IPS-18a (cell line): Measurements from ENCODE around the gene SLC12A9.

ENCODE experiments used
- H3K27ac ChIP-seq: one replicate; pipeline ENCODE4 v1.5.1; 2013; ENCODE audit warnings: low read length
- H3K27me3 ChIP-seq: one replicate; pipeline ENCODE4 v1.6.1; 2013; ENCODE audit warnings: mild to moderate bottlenecking, low read length; ENCODE audit not compliant: control insufficient read depth, insufficient read depth
- H3K36me3 ChIP-seq: one replicate; pipeline ENCODE4 v1.6.1; 2013; ENCODE audit warnings: low read depth, low read length; ENCODE audit not compliant: control insufficient read depth
- H3K4me1 ChIP-seq: one replicate; pipeline ENCODE4 v1.6.1; 2013; ENCODE audit warnings: low read depth, low read length; ENCODE audit not compliant: control insufficient read depth
- H3K4me3 ChIP-seq: one replicate; pipeline ENCODE4 v1.5.1; 2013; ENCODE audit warnings: low read length
- H3K9ac ChIP-seq: one replicate; pipeline ENCODE4 v1.6.1; 2013; ENCODE audit warnings: mild to moderate bottlenecking, low read length, moderate library complexity
- H3K9me3 ChIP-seq: one replicate; pipeline ENCODE4 v1.6.1; 2013; ENCODE audit warnings: low read depth, low read length; ENCODE audit not compliant: control insufficient read depth

The SLC12A9 gene

DNA sequence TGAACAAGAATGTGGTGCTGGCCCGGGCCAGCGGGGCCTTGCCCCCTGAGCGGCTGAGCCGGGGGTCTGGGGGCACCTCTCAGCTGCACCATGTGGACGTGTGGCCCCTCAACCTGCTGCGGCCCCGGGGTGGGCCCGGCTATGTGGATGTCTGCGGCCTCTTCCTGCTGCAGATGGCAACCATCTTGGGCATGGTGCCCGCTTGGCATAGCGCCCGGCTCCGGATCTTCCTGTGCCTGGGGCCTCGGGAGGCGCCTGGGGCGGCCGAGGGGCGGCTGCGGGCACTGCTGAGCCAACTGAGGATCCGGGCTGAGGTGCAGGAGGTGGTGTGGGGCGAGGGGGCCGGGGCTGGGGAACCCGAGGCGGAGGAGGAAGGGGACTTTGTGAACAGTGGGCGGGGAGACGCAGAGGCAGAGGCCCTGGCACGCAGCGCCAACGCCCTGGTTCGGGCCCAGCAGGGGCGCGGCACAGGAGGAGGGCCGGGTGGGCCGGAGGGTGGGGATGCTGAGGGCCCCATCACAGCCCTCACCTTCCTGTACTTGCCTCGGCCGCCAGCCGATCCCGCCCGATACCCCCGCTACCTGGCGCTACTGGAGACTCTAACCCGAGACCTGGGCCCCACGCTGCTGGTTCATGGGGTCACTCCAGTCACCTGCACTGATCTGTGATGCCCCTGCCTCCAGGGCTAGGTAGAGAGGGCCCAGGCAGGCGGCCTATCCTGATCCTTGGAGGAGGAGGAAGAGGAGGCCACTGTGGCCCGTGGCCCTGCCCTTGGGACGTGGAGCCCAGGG lies 13.6 kb downstream of the SLC12A9 start:
- no peaks in the 10 kb centered on the region for H3K9me3 ChIP-seq
- no peak overlapping the region for H3K4me3 ChIP-seq
- no peaks in the 10 kb centered on the region for H3K27me3 ChIP-seq
- peaks cover 13% of the 10 kb centered on the region for H3K36me3 ChIP-seq
- H3K9ac ChIP-seq: peak overlapping the region; percentile 77
- peaks cover 8% of the 10 kb centered on the region for H3K4me1 ChIP-seq
- peak overlapping the region; percentile 77 for H3K27ac ChIP-seq

DNA sequence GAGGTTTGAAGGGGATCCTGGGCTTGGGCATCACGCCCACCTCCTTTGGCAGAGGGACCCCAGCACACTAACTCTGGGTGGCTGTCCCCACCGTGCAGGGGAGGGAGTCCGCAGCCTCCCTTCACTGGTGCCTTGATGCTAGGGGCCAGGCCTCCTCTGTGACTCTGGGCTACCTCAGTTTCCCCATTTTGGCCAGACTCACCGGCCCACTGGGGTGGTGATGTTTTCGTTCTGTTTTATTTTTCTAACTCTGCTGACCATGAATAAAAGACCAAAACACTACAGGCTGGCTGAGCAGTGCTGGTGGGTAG lies 14.2 kb downstream of the SLC12A9 start:
- Histone ChIP-seq H3K9ac (peak overlapping the region; percentile 77), H3K4me1 (peaks cover 8% of the 10 kb centered on the region), H3K4me3 (peak overlapping the region; percentile 71), H3K27me3 (no peaks in the 10 kb centered on the region), H3K27ac (peak overlapping the region; percentile 77), H3K36me3 (peaks cover 18% of the 10 kb centered on the region), H3K9me3 (no peaks in the 10 kb centered on the region)

DNA sequence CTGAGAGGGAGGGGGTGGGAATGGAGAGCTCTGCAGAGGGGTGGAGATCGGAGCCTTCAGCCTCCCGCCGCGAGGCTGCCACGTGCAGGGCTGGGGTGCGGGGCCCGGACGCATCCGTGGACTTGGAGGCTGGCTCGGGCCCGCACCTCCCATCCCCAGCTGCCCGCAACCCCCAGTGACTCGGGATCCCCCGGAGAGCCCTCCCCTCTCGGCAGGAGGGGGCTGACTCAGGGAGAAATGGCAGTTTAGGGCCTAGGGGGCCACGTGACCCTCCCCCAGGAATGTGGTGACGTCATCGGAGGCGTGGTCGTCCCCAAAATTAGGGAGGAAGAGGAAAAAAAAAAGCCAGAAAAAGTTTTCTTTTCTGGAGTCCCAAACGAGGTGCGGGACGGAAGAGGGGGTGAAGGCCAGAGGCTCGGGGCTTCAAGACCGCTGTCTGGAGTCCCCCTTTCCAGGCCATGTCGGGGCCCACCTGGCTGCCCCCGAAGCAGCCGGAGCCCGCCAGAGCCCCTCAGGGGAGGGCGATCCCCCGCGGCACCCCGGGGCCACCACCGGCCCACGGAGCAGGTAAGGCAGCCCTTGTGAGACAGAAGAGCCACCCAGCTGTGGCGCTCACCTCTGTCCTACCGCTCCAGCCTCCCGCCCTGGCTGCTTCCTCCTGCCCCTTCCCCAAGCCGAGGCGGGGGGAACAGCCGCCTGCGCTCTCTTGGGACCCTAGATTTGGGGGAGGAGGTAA lies 14.7 kb downstream of the SLC12A9 start, which contains the start of gene TRIP6:
Gene TRIP6 (plus strand): TSS at position 348 of the 736 bp plus-strand sequence. CDS start 111 bp downstream, at position 459.
- Histone ChIP-seq H3K27me3 (no peaks in the 10 kb centered on the region), H3K9me3 (no peaks in the 10 kb centered on the region), H3K9ac (peak within 1 kb of the TSS; percentile 77), H3K4me1 (peaks cover 8% of the 10 kb centered on the region), H3K4me3 (peak within 1 kb of the TSS; percentile 71), H3K36me3 (peaks cover 21% of the 10 kb centered on the region), H3K27ac (peak within 1 kb of the TSS; percentile 77)

GRCh38 chr7:100867776-100868485 lies 15.4 kb downstream of the SLC12A9 start:
- Histone ChIP-seq H3K27ac (peak overlapping the region; percentile 77), H3K4me1 (peaks cover 8% of the 10 kb centered on the region), H3K9me3 (no peaks in the 10 kb centered on the region), H3K4me3 (peak overlapping the region; percentile 71), H3K9ac (peak overlapping the region; percentile 77), H3K27me3 (no peaks in the 10 kb centered on the region), H3K36me3 (peaks cover 26% of the 10 kb centered on the region)

GRCh38 chr7:100873599-100874299 lies 21.2 kb downstream of the SLC12A9 start:
- Histone ChIP-seq H3K4me3 (peak overlapping the region; percentile 98), H3K27ac (peak overlapping the region; percentile 70), H3K36me3 (peaks cover 59% of the 10 kb centered on the region)

GRCh38 chr7:100874300-100874576 lies 21.7 kb downstream of the SLC12A9 start:
- Histone ChIP-seq H3K4me1 (peaks cover 8% of the 10 kb centered on the region), H3K36me3 (peaks cover 63% of the 10 kb centered on the region), H3K9ac (peak overlapping the region; percentile 91), H3K27ac (peak overlapping the region; percentile 70), H3K4me3 (peak overlapping the region; percentile 98), H3K9me3 (no peaks in the 10 kb centered on the region), H3K27me3 (no peaks in the 10 kb centered on the region)

More at GRCh38 chr7:100873599-100874299, 21.2 kb downstream of the SLC12A9 start:
- no peaks in the 10 kb centered on the region for H3K9me3 ChIP-seq
- peaks cover 8% of the 10 kb centered on the region for H3K4me1 ChIP-seq
- peak overlapping the region; percentile 91 for H3K9ac ChIP-seq
- no peaks in the 10 kb centered on the region for H3K27me3 ChIP-seq

GRCh38 chr7:100874577-100875355 lies 22.3 kb downstream of the SLC12A9 start, which contains the start of gene SRRT:
SRRT (plus strand) TSS chr7:100875103; CDS start chr7:100875591, 488 bp downstream.
- H3K4me1 ChIP-seq: peaks cover 8% of the 10 kb centered on the region
- H3K27ac ChIP-seq: peak within 1 kb of the TSS; percentile 70
- H3K9me3 ChIP-seq: no peaks in the 10 kb centered on the region
- peaks cover 68% of the 10 kb centered on the region for H3K36me3 ChIP-seq
- peak within 1 kb of the TSS; percentile 98 for H3K4me3 ChIP-seq
- peak within 1 kb of the TSS; percentile 91 for H3K9ac ChIP-seq
- no peaks in the 10 kb centered on the region for H3K27me3 ChIP-seq

- peak overlapping the region; percentile 91 for H3K9ac ChIP-seq
- peaks cover 8% of the 10 kb centered on the region for H3K4me1 ChIP-seq
- H3K36me3 ChIP-seq: peaks cover 67% of the 10 kb centered on the region
- H3K4me3 ChIP-seq: peak overlapping the region; percentile 98
- no peaks in the 10 kb centered on the region for H3K27me3 ChIP-seq
- H3K9me3 ChIP-seq: no peaks in the 10 kb centered on the region
- H3K27ac ChIP-seq: peak overlapping the region; percentile 70
These were observed 22.8 kb downstream of the SLC12A9 start for GRCh38 chr7:100875356-100875751.

DNA sequence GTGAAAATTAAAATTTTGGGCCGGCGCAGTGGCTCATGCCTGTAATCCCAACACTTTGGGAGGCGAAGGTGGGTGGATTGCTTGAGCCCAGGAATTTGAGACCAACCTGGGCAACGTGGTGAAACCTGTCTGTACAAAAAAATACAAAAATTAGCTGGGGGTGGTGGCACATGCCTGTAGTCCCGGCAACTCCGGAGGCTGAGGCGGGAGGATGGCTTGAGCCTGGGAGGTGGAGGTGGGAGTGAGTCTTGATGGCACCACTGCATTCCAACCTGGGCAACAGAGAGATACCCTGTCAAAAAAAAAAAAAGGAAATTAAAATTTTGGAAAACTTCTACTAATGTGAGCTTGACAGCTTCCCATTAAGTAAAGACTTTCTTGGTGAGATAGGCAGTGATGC lies 25.5 kb downstream of the SLC12A9 start:
- H3K27me3 ChIP-seq: no peaks in the 10 kb centered on the region
- no peak overlapping the region for H3K27ac ChIP-seq
- peaks cover 63% of the 10 kb centered on the region for H3K36me3 ChIP-seq
- H3K9me3 ChIP-seq: no peaks in the 10 kb centered on the region
- no peak overlapping the region for H3K4me3 ChIP-seq
- H3K4me1 ChIP-seq: peaks cover 8% of the 10 kb centered on the region
- no peak overlapping the region for H3K9ac ChIP-seq

GRCh38 chr7:100878685-100879084 lies 26.2 kb downstream of the SLC12A9 start:
- Histone ChIP-seq H3K9me3 (no peaks in the 10 kb centered on the region), H3K4me3 (no peak overlapping the region), H3K36me3 (peaks cover 63% of the 10 kb centered on the region), H3K4me1 (peaks cover 8% of the 10 kb centered on the region), H3K9ac (no peak overlapping the region), H3K27ac (no peak overlapping the region), H3K27me3 (no peaks in the 10 kb centered on the region)
